HG03066 (cell line): ENCODE results near the gene TRIM14.
"Not testable (repeated sequence)": the region's sequence is repeated elsewhere in the genome, so short reads cannot be mapped to it uniquely, and the experiment has no call there.

Experiments
- ATAC-seq: cut with Tn5 transposase; IDR thresholded peaks from one replicate; pipeline ENCODE4 v1.9.1; 2021; ENCODE audit warnings: low read depth; ENCODE audit not compliant: unreplicated experiment

TRIM14 gene

DNA sequence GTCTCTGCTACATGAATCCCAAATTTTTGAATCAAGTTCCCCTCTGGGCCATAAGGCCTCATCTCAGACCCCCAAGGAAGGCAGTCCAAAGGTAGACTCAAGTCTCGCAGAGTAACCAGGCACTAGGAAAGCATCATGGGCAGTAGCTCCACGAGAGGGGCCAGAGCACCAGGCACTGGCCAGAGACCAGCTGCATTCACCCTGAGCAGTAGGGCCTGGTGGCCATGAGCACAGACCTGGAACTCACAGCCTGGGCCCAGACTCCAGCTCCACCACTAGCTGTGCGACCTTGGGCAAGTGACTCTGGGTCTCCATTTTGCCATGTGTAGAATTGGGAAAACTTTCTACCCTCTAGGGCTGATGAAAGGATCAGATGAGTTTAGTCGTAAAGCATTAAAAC, 34.0 kb downstream of the TRIM14 start:
- ATAC-seq: no peak

DNA sequence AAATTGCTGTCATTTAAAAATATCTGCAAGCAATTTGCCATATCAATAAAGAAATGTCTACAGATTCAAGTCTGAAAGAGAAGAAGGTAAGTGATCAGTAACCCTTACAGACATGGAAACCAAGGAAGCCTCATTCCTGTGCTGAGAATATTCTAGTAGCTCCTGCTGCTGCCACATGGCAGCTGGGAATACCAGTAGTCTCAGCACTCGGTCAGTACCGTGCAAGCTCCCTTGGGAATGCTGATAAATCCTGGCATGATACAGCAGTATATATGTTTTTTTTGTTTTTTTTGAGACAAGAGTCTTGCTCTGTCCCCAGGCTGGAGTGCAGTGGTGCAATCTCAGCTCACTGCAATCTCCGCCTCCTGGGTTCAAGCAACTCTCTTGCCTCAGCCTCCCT, 34.6 kb downstream of the TRIM14 start:
- no peak for ATAC-seq

DNA sequence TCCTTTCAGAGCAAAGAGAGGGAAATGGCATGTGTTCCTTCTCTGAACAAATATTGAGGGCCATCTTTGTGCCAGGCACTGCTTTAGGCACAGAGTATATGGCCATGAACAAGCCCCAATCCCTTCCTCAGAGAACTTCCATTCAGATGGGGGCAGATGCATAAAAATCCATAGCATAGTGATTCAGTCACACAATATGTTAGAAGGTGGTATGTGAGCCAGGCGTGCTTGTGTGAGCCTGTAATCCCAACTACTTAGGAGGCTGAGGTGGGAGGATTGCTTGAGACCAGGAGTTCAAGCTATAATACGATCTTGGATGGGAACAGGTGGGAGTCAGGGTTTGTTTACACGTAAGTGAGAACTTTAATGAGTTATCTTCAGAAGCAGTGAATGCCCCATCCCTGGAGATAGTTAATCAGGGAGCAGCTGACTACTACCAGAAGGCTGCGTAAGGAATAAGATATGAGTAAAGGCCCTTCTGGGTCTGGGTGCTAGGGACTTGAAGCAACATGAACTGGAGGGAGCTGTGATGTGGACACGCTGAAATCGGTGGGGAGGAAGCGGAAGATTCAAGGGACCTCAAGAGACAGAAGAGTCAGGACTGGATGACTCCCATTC, 35.3 kb downstream of the TRIM14 start:
- ATAC-seq: no peak

DNA sequence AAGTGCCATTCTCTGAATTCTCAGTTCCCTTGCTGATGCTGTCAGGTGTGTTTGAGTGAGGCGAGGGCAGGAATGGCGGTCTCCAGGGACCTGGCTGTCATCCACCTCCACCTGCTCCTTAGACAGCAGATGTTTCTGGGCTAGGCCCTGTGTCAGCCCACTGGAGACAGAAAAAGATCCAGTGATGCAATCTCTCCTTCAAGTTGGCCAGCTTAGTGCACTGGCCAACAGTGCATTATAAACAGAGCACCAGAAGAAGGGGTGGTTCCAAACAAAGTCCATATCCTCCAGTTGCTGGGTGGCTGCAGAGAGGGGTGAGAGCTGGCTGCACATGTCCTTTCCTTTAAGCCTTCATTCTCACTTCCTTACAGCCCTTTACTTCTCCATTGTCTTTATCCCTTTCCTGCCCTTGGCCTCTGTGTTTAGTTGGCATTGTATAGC, 35.9 kb downstream of the TRIM14 start:
- ATAC-seq: no peak

GRCh38 chr9:98081477-98082219, 37.4 kb downstream of the TRIM14 start:
- ATAC-seq: no peak

DNA sequence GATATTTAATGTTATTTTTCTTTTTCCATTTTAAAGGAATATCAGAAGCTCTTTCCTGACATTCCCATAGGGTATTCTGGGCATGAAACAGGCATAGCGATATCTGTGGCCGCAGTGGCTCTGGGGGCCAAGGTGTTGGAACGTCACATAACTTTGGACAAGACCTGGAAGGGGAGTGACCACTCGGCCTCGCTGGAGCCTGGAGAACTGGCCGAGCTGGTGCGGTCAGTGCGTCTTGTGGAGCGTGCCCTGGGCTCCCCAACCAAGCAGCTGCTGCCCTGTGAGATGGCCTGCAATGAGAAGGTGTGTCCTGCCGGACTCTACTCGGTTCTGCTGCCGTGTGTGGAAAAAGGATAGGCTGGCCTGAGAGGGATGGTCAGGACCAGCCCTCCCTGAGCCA, 38.2 kb downstream of the TRIM14 start:
- ATAC-seq: no peak

DNA sequence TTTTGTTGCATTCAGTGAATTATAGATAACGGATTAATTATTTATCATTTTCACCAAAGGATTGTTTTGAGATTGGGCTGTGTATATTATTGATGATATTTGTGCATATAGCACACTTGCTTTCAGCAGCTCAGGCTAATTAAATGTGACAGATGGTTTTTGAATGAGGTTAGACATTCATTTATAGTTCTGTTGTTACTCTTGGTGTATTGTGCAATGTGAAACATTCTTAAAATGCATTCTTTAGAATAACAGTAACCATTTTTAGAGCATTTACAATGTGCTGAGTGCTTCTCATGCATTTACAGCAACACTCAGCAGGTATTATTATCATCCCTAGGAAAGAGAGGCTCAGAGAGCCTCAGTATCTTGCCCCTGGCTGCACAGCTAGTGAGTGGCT, 38.7 kb downstream of the TRIM14 start:
- ATAC-seq: no peak

- ATAC-seq: no peak
These were observed 40.1 kb downstream of the TRIM14 start for GRCh38 chr9:98078895-98079294.

GRCh38 chr9:98076514-98076890, 42.5 kb downstream of the TRIM14 start:
- not testable (repeated sequence) for ATAC-seq

DNA sequence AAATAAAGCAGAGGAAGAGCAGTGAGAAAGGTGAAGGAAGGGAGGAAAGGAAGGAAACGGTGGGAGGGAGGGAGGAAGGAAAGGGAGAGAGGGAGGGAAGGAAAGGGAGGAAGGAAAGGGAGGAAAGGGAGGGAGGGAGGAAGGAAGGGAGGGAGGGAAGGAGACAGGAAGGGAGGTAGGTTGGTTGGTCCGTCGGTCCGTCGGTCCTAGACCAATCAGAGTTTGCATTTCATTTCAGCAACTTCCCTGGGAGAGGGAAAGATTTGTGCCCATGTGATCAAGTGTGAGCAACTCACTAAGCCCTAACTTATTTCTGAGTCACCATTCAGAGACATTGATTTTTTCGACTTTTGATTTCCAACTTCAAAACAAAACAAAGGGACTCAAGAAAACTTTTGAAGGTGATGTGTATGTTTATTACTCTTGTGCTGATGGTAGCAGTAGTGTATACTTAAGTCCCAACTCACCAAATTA, 43.7 kb downstream of the TRIM14 start:
- no peak for ATAC-seq

DNA sequence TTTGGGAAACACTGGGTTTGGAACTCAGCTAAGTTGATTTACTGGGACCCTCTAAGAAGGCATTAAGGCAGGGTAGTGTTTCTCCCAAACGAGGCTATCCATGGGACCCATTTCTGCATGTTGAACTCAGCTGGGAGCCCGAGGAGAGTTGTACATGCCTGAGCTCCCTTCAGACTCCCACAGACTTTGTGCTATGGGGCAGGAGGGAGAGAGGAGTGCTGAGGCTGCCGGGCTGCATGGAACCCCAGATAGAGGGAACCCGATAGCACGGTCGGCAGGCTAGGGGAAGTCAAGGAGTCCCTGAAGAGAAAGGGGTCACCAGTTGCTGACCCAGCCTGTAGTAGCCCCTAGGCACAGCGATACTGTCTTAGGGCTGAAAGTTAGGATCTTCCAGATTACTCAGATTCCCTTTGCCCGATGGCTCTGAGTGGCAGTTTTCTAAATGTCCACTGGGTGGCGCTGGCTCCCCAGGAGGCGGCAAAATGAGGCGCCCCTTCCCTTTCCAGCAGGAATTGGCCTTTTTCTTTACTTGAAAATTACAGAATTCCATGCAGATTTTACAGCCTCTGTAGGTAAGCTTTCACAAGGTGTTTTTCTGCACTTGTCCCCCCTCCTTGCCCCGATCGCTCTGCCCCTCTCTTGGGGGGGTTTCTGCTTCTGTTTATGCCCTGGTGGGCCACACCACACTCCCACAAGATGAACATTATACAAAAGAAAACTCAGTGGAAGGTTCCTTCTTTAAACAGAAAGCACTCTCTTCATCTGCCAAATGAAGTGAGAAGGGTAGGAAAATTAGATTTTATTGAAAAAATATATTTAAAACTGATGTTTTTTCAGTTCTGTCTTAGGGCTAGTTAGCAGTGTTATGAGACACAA, 44.7 kb downstream of the TRIM14 start:
- no peak for ATAC-seq

DNA sequence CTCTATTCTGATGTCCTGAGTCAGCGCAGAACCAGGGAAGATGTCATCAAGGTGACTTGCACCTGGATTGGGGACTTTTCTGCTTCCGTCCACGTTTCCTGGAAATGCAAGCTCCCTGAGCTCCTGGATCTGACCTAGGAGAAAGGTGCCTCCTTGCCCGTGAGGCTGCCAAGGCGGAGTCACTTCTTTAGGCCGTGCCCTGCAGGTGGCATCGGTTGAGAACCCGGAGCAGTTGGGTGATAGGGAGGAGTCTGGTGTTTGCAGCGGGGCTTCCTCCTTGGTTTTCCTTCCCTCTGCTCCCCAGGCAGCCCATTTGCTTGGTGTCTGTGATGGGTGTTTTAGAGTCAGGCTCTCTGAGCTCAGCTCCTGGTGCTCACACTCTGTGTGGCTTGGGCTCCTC, 47.3 kb downstream of the TRIM14 start:
- ATAC-seq: no peak

- ATAC-seq: no peak
These were observed 48.3 kb downstream of the TRIM14 start for GRCh38 chr9:98070704-98071103.

DNA sequence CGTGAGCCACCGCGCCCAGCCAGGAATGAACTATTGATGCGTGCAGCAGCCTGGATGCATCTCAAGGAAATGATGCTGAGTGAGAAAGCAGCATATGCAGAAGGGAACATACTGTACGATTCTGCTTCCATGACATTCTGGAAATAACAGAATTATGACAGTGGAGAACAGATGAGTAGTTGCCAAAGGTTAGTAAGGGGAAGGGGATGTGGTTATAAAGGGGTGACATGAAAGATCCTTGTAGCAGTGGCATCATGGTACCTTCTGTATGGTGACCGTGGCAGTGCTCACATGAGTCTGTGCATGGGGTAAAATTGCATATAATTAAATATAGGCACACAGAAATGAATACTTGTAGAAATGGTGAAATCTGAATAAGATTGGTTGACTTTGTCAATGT, 49.5 kb downstream of the TRIM14 start:
- no peak for ATAC-seq

- no peak for ATAC-seq
These were observed 51.8 kb downstream of the TRIM14 start for GRCh38 chr9:98067184-98067583.

GRCh38 chr9:98066235-98066634, 52.8 kb downstream of the TRIM14 start:
- ATAC-seq: no peak

DNA sequence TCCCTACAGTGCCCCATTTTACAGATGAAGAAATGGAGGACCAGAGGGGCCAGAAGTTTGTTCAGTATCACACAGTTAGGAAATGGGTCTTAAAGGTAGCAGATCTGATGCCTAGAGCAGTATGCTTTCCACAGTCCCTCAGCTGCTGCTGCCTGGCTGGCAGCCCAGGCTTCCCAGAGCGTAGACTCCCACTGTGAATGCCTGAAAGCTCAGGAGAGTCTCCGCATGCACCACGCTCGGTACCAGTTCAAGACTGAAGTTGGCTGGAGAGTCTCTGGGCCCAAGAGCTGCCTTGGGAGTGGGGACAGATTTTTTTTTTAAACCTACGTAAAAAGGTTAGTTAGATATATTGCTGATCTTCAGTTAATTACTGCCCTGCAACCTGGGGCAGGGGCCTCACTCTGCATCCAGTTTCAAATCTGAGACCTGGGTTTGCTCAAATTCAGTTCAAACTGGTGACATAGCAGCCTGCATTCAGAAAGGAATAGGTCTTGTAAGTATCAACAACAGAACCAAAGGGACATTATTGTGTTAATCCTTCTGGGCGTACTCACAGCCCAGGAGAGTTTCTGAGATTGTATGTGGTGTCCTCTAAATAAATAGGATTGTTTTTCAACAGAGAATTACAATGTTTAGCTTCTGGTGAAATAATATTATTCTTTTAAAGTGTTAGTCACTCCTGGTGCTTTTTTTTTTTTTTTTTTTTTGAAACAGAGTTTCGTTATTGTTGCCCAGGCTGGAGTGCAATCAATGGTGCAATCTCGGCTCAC, 54.2 kb downstream of the TRIM14 start:
- no peak for ATAC-seq

DNA sequence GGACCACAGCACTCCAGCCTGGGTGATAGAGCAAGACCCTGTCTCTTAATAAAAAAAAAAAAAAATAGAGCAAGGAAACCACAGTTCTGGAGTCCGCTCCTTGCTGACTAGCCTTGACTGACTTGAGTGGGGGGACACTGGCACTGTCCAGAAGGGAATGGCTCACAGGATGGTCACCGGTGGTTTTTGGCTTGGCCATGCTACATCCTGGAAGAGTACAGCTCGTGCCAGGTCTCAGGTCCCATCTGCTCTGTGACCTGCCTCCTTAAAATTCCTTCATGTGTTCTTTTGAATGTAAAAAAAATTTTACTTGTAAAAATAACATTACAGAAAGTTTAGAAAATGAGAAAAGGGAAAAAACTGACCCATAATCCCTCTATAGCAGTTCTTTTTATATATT, 56.9 kb downstream of the TRIM14 start:
- no peak for ATAC-seq

DNA sequence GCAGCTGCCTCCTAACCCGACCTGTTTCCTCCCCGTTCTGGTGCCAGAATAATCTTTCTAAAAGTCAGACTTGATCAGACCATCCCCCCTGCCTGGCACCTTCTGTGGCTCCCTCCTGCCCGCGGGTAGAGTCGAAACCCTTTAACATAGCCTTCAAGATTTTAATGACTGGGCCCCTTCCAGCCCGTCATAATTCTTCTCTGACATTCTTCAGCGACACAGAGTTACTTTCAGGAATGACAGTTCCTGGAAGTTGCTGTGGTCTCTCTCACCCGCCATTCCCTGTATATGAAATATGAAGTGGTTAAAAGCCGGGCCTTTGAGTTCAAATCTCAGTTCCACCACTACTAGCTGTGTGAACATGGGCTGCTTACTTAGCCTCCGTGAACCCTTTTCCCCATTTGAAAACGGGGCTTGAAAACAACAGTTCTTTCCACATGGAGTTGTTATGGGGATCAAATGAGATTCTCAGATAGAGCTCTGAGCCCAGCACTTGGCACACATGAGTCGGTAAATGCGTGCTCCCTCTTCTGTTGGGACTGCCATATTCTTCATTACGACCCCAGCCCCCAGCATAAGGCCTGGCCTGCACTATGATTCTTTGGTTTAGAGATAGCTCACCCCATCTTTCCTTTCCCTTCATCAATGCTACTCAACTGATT, 61.8 kb downstream of the TRIM14 start:
- ATAC-seq: peak; percentile 3
